Stomach smooth muscle (tissue), 2 donors: ENCODE measurements around the gene DCDC2.

Source experiments
- H3K27ac ChIP-seq: one replicate; pipeline ENCODE4 v1.7.0; 2013; ENCODE audit warnings: mild to moderate bottlenecking, low read length, inconsistent platforms
- H3K27me3 ChIP-seq, 2 donors: one replicate each; pipeline ENCODE4 v1.7.0; 2013; ENCODE audit warnings: low read length in 2 of 2; ENCODE audit not compliant: insufficient read depth in 2 of 2, control insufficient read depth in 1 of 2
- H3K36me3 ChIP-seq, 2 donors: one replicate each; pipeline ENCODE4 v1.7.0; 2013; ENCODE audit warnings: low read length in 2 of 2; ENCODE audit not compliant: control insufficient read depth in 2 of 2, insufficient read depth in 2 of 2
- H3K4me1 ChIP-seq: one replicate; pipeline ENCODE4 v1.7.0; 2013; ENCODE audit warnings: low read length; ENCODE audit not compliant: control insufficient read depth, insufficient read depth
- H3K4me3 ChIP-seq, 2 donors: one replicate each; pipeline ENCODE4 v1.7.0; 2013; ENCODE audit warnings: low read length in 2 of 2
- H3K9ac ChIP-seq, 2 donors: one replicate each; pipeline ENCODE4 v1.7.0; 2013; ENCODE audit warnings: low read length in 2 of 2, mild to moderate bottlenecking in 1 of 2
- H3K9me3 ChIP-seq, 2 donors: one replicate each; pipeline ENCODE4 v1.7.0; 2013; ENCODE audit warnings: low read length in 2 of 2; ENCODE audit not compliant: control insufficient read depth in 2 of 2
- donor health status: healthy.
- donor health status: Pancreatic carcinoma.

Gene DCDC2

DNA sequence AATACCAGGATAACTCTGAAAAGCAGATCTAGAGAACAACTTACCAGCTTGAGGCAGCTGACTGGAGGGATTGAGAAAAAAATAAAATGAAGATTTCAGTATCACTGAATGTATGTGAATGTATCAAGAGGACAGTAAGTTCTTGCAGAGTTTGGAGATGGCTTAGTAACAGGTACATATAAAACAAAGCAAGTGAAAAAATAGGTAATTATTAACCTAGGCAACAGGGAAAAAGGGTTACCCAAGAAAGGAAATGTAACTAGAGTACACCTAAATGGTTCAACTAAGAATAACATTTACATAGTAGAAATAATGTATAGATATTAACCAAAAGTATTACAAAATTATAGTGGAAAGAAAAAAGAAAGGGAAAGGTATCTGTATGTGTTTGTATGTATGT, 164.5 kb downstream of the DCDC2 start:
- no peaks in the 10 kb centered on the region for H3K36me3 ChIP-seq
- H3K4me1 ChIP-seq = no peaks in the 10 kb centered on the region
- no peaks in the 10 kb centered on the region for H3K9me3 ChIP-seq
- H3K4me3 ChIP-seq = no peak overlapping the region
- no peaks in the 10 kb centered on the region for H3K27me3 ChIP-seq
- no peak overlapping the region for H3K9ac ChIP-seq
- H3K27ac ChIP-seq = no peak overlapping the region

DNA sequence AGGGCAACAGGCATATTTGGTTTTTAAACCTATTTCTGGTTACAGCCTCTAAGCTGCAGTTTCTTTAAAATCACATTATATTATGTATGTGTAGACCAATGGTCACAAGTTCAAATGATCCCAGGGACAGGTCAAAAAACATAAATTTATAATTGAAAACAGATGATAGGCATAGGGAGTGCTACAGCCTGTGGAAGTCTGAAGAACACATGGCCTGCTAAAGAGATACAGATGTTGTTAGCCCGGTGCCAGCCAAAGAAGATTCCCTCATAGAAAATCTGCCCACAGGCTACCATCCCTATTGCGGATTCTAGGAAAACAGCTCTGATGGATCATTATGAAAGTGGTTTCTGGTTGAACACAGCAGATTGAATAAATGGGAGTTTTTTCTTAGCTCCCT, 166.5 kb downstream of the DCDC2 start:
- Histone ChIP-seq H3K27ac (no peak overlapping the region), H3K9ac (no peak overlapping the region), H3K27me3 (no peaks in the 10 kb centered on the region), H3K4me1 (no peaks in the 10 kb centered on the region), H3K36me3 (no peaks in the 10 kb centered on the region), H3K9me3 (no peaks in the 10 kb centered on the region), H3K4me3 (no peak overlapping the region)

DNA sequence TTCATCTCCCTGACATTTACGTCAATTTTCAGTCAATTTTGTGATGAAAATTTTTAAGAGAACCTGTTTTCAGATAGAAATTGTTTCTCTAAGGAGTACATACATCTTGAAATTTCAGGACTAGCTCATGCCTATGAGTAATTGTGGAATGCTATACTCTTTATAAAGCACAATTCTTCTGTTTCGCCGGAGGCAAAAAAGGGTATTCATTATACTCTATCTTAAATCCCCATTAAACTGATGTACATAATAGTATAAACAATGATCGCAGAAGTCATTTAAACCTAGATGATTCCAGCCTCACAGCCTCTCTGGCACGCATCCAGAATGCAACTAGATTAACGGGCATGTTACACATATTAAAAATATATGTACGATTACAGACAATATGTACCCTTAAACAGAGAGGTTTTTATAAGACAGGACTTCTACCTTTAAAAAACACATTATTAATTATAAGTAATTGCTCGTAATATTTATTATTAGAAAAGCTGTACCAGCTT, 169.2 kb downstream of the DCDC2 start:
- no peaks in the 10 kb centered on the region for H3K36me3 ChIP-seq
- no peak overlapping the region for H3K27ac ChIP-seq
- H3K9ac ChIP-seq = no peak overlapping the region

DNA sequence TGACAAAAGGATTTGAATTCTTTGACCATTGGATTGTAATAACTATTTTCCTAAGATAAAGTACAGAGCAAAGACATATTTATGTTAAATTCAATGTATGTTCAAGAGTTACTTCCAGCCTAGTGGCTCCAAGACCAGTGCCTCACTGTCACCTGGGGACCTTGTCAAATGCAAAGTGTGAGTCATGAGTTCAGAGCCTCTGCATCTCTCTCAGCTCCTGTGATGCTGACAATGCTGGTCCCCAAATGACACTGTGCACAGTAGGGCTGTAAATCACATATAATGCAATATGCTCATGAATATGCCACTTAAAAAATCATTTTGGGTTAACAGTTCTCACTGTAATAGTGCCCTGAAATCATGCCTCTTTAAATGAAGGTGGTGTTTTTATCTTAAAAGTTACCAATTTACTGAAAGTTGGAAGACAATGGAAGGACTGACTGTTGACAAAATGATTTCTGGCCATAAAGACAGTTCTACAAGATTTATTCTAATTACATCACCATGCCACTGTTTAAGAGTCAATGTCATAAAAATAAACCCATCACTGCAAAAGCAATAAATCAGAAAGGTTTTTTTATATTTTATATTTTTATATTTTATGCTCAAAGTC, 169.8 kb downstream of the DCDC2 start:
- Histone ChIP-seq H3K4me3 (no peak overlapping the region), H3K27me3 (no peaks in the 10 kb centered on the region), H3K9ac (no peak overlapping the region), H3K36me3 (no peaks in the 10 kb centered on the region), H3K4me1 (no peaks in the 10 kb centered on the region), H3K9me3 (no peaks in the 10 kb centered on the region), H3K27ac (no peak overlapping the region)

More for the DNA sequence above, 169.2 kb downstream of the DCDC2 start:
- Histone ChIP-seq H3K9me3 (no peaks in the 10 kb centered on the region), H3K4me3 (no peak overlapping the region), H3K27me3 (no peaks in the 10 kb centered on the region), H3K4me1 (no peaks in the 10 kb centered on the region)

DNA sequence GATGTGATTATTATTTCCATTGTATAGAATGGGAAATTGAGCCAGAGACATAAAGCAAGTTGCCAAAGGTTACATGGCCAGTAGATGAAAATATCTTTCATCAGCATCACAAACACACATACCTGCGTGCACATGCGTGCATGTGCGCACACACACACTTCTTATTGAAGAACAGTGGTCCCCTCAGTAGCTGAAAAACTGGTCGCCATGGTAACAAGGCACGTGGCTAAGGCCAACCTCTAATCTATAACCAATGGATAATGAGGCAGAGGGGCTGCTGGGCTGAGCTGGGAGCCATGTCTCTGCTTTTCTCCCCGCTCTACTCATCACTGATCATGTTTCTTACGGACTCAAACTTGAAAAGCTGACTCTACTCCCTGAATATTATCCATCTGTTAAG, 171.5 kb downstream of the DCDC2 start:
- Histone ChIP-seq H3K4me3 (no peak overlapping the region), H3K36me3 (no peaks in the 10 kb centered on the region), H3K9me3 (no peaks in the 10 kb centered on the region), H3K4me1 (no peaks in the 10 kb centered on the region), H3K27me3 (no peaks in the 10 kb centered on the region), H3K27ac (no peak overlapping the region), H3K9ac (no peak overlapping the region)

DNA sequence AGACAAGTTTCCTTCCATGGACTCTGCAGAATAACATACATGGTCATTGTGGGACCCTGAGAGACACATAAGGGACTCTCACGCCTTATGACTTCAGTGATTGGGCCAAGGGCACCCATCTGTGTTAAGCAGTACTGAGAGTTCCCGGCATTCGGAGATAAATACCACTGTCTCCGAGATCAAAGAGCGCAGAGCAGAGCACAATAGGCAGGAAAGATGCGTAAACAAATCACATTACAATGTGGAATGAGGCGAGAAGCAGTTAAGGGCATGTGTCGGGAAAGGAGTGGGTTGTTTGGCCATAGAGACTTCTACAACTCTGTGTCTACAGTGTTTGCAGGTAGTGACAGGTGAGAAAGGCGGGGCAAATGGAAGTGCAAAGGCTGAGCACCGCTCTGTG, 174.3 kb downstream of the DCDC2 start:
- no peaks in the 10 kb centered on the region for H3K27me3 ChIP-seq
- H3K27ac ChIP-seq = no peak overlapping the region
- no peaks in the 10 kb centered on the region for H3K36me3 ChIP-seq
- no peak overlapping the region for H3K4me3 ChIP-seq
- no peak overlapping the region for H3K9ac ChIP-seq
- no peaks in the 10 kb centered on the region for H3K4me1 ChIP-seq
- no peaks in the 10 kb centered on the region for H3K9me3 ChIP-seq

DNA sequence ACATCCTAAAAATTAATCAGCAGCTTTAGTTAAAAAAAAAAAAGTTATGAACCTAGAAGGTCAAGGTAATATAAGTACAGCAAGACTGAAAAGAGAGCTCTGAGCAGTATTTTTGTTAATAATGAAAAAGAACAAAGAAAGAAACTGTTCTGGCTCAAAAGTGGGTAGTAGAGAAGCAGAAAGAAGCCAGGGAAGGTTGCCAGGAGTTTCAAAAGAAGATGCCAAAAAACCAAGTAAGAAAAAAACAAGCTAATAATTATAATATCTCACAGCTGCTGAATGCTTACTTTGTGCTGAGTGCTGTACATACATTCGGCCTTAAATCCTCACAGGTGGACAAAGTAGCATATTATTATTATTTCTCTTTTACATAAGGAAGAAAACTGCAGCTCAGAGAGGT, 200.0 kb downstream of the DCDC2 start:
- Histone ChIP-seq H3K9ac (no peak overlapping the region), H3K4me3 (no peak overlapping the region), H3K27ac (no peak overlapping the region), H3K9me3 (no peaks in the 10 kb centered on the region), H3K27me3 (no peaks in the 10 kb centered on the region), H3K36me3 (no peaks in the 10 kb centered on the region), H3K4me1 (no peaks in the 10 kb centered on the region)

DNA sequence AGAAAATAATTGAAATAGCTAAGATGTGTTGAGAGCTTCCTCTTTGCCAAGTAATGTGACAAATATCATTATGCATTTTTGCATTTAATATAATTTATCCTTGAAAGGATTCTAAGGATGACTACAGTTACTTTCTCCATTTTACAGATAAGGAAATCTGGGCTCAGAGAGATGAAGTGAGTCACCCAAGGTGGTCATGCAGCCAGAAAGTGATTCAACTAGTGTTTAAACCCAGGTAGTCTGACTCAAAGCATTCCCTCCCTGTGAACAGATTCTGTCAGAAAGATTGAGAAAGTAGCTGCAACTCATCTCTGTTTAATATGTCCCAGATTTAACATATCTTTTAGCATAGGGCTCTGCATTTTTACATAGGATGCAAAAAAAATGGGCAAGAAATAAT, 203.7 kb downstream of the DCDC2 start:
- H3K36me3 ChIP-seq = no peaks in the 10 kb centered on the region
- H3K9me3 ChIP-seq = no peaks in the 10 kb centered on the region
- no peak overlapping the region for H3K9ac ChIP-seq
- H3K27me3 ChIP-seq = no peaks in the 10 kb centered on the region
- H3K4me3 ChIP-seq = no peak overlapping the region
- no peaks in the 10 kb centered on the region for H3K4me1 ChIP-seq
- H3K27ac ChIP-seq = no peak overlapping the region

DNA sequence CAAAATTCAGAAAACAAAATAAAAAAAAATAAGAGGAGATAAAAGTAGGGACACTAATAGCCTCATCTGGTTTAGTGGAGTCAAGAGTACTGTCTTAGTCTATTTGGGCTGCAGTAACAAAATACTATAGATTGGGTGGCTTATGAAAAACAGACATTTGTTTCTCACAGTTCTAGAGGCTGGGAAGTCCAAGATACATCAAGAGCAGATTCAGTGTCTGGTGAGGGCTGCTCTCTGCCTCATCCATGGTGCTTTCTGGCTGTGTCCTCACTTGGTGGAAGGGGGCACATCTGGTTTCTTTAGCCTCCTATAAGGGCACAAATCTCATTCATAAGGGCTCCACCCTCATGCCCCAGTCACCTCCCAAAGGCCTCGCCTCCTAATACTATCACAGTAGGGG, 205.8 kb downstream of the DCDC2 start:
- Histone ChIP-seq H3K9ac (no peak overlapping the region), H3K9me3 (no peaks in the 10 kb centered on the region), H3K4me1 (no peaks in the 10 kb centered on the region), H3K27me3 (no peaks in the 10 kb centered on the region), H3K4me3 (no peak overlapping the region), H3K27ac (no peak overlapping the region), H3K36me3 (no peaks in the 10 kb centered on the region)

DNA sequence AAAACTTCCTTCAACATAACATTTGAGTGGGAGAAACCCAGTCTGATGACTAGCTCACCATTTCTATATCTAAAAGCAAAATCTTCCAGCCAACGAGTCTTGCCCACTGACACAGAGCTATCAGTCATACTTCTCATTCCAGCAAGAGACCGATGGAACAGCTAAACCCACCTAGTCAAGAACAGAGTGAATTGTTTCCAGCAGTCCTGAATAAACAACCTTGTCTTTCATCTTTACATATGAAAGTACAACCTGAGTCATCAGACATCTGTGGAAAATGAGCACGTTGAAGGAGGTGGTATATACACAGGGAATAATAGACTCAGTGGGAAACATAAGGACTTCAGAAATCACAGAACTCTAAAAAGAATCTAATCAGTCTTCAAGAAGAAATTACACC, 208.0 kb downstream of the DCDC2 start:
- H3K27ac ChIP-seq = no peak overlapping the region
- no peak overlapping the region for H3K9ac ChIP-seq
- H3K36me3 ChIP-seq = no peaks in the 10 kb centered on the region
- no peak overlapping the region for H3K4me3 ChIP-seq
- H3K27me3 ChIP-seq = no peaks in the 10 kb centered on the region
- no peaks in the 10 kb centered on the region for H3K9me3 ChIP-seq
- no peaks in the 10 kb centered on the region for H3K4me1 ChIP-seq

DNA sequence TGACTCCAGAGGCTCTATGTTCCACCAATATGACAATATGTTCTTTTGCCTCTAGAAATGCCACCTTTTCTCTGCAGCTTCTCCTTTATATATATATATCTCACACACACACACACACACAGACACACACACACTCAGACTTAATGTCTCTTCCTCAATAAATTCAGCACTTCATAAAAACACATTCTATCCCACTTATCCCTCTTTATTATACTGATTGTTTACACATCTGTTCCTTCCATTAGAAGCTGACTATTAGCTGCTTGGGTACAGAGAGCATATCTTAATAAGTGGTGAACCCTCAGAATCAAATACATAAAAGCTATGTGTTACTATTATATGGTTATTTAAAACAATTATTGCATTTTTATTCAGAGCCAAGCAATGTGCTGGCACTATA, 208.6 kb downstream of the DCDC2 start:
- Histone ChIP-seq H3K27ac (no peak overlapping the region), H3K9ac (no peak overlapping the region), H3K4me3 (no peak overlapping the region), H3K36me3 (no peaks in the 10 kb centered on the region), H3K27me3 (no peaks in the 10 kb centered on the region), H3K9me3 (no peaks in the 10 kb centered on the region), H3K4me1 (no peaks in the 10 kb centered on the region)
